ENCODE measurements around the gene KCNK2.

KCNK2 gene

GRCh38 chr1:215285013-215285800, 202.7 kb downstream of the KCNK2 start:
- DNase-seq = no peak
- no peak overlapping the region for H3K27ac Mint-ChIP-seq
- no peaks in the 10 kb centered on the region for H3K36me3 Mint-ChIP-seq (ENCODE audit: low read depth)
- no peaks in the 10 kb centered on the region for H3K27me3 Mint-ChIP-seq (ENCODE audit: low read depth, poor library complexity)
- TF ChIP-seq, protein P1, sequence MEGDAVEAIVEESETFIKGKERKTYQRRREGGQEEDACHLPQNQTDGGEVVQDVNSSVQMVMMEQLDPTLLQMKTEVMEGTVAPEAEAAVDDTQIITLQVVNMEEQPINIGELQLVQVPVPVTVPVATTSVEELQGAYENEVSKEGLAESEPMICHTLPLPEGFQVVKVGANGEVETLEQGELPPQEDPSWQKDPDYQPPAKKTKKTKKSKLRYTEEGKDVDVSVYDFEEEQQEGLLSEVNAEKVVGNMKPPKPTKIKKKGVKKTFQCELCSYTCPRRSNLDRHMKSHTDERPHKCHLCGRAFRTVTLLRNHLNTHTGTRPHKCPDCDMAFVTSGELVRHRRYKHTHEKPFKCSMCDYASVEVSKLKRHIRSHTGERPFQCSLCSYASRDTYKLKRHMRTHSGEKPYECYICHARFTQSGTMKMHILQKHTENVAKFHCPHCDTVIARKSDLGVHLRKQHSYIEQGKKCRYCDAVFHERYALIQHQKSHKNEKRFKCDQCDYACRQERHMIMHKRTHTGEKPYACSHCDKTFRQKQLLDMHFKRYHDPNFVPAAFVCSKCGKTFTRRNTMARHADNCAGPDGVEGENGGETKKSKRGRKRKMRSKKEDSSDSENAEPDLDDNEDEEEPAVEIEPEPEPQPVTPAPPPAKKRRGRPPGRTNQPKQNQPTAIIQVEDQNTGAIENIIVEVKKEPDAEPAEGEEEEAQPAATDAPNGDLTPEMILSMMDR (IDR thresholded peaks at IDR 0.05) = no peak
- H3K4me3 Mint-ChIP-seq = no peak overlapping the region
- H3K9me3 Mint-ChIP-seq = no peaks in the 10 kb centered on the region
- no peaks in the 10 kb centered on the region for H3K4me1 Mint-ChIP-seq

Measured in nephron progenitor cell (in vitro differentiated cells).